Fibroblast of lung (primary cell): ENCODE data around the gene ARHGEF40. TPM values are rescaled to one million over a fixed set of nuclear protein-coding genes. Genes with fewer than 3 reads are reported as not detected.

Source experiments
- DNase-seq, 2 donors: peaks; one replicate each; pipeline versions ENCODE4 v3.0.0 to v3.0.0-alpha.2; 2010; ENCODE audit warnings: low read depth in 2 of 2
- H2AFZ ChIP-seq: 2 replicates; pipeline ENCODE4 v1.5.1; 2012; ENCODE audit warnings: low read length, control low read depth, inconsistent platforms
- H3K27ac ChIP-seq: 2 replicates; pipeline ENCODE4 v1.5.1; 2011; ENCODE audit warnings: low read length, control low read depth; ENCODE audit not compliant: insufficient read depth
- H3K27me3 ChIP-seq: 2 replicates; pipeline ENCODE4 v1.5.1; 2011; ENCODE audit warnings: mild to moderate bottlenecking, low read length; ENCODE audit not compliant: control insufficient read depth, insufficient read depth
- H3K36me3 ChIP-seq: 2 replicates; pipeline ENCODE4 v1.5.1; 2011; ENCODE audit warnings: low read length; ENCODE audit not compliant: control insufficient read depth, insufficient read depth
- H3K4me1 ChIP-seq: 2 replicates; pipeline ENCODE4 v1.5.1; 2011; ENCODE audit warnings: low read length; ENCODE audit not compliant: control insufficient read depth, insufficient read depth; ENCODE audit errors: extremely low read depth
- H3K4me2 ChIP-seq: 2 replicates; pipeline ENCODE4 v1.5.1; 2011; ENCODE audit warnings: low read length, control low read depth; ENCODE audit not compliant: insufficient read depth; ENCODE audit errors: extremely low read depth
- H3K4me3 ChIP-seq, 4 experiments: fragments of 200-600 bp in 1 of 4; sonication (generic) in 1 of 4; replicated peaks in 1 of 4; 2 replicates each; pipeline ENCODE4 v1.5.1; 2011 to 2016; ENCODE audit warnings: low read length in 4 of 4, low read depth in 3 of 4, mild to moderate bottlenecking in 3 of 4, control low read depth in 2 of 4, inconsistent platforms in 1 of 4, mixed read lengths in 1 of 4; ENCODE audit not compliant: insufficient read depth in 1 of 4; ENCODE audit errors: control extremely low read depth in 1 of 4
- H3K79me2 ChIP-seq: 2 replicates; pipeline ENCODE4 v1.5.1; 2012; ENCODE audit warnings: mild to moderate bottlenecking, low read length, inconsistent platforms; ENCODE audit not compliant: control insufficient read depth, insufficient read depth
- H3K9ac ChIP-seq: 2 replicates; pipeline ENCODE4 v1.5.1; 2011; ENCODE audit warnings: mild to moderate bottlenecking, low read length, control low read depth; ENCODE audit not compliant: insufficient read depth
- H3K9me3 ChIP-seq: 2 replicates; pipeline ENCODE4 v1.5.1; 2012; ENCODE audit warnings: low read depth, low read length; ENCODE audit not compliant: control insufficient read depth, insufficient read depth
- H4K20me1 ChIP-seq: 2 replicates; pipeline ENCODE4 v1.5.1; 2011; ENCODE audit warnings: low read length; ENCODE audit not compliant: control insufficient read depth, insufficient read depth; ENCODE audit errors: extremely low read depth
- CTCF ChIP-seq, 2 donors: IDR thresholded peaks in 1 of 2; conservative IDR thresholded peaks in 1 of 2; 1 replicate in 1 of 2; 2 replicates in 1 of 2; pipeline ENCODE4 v1.5.1; 2011 to 2012; ENCODE audit warnings: low read length in 2 of 2, control low read depth in 1 of 2, inconsistent platforms in 1 of 2, low read depth in 1 of 2, mild to moderate bottlenecking in 1 of 2
- EZH2 ChIP-seq: IDR thresholded peaks from 2 replicates; pipeline ENCODE4 v1.5.1; 2012; ENCODE audit warnings: low read length, control low read depth, mild to moderate bottlenecking; ENCODE audit errors: missing control alignments
- polyA plus RNA-seq, 2 donors: library from polyadenylated mRNA; depleted of rRNA in 1 of 2; stranded (reverse) in 1 of 2; unstranded in 1 of 2; fragments of >200 nt; gene quantifications; 2 replicates each; pipeline ENCODE4 v1.2.1, GENCODE V29; 2011 to 2012; ENCODE audit warnings: missing spikeins in 1 of 2
- total RNA-seq: library from RNA; depleted of rRNA; stranded (reverse); fragments of >200 nt; gene quantifications from 2 replicates; pipeline ENCODE4 v1.2.1, GENCODE V29; 2014

The ARHGEF40 gene
- total and polyA plus RNA-seq, 2 donors (not counting 1 experiment from before 2014, with no cell fraction given): 18.2 to 23.6 TPM

GRCh38 chr14:21108791-21109190 lies 38.7 kb downstream of the ARHGEF40 start:
- Histone ChIP-seq H2AFZ (no peak overlapping the region), H3K79me2 (no peaks in the 10 kb centered on the region), H4K20me1 (no peaks in the 10 kb centered on the region), H3K4me3 (no peak overlapping the region), H3K27ac (no peak overlapping the region), H3K9me3 (no peaks in the 10 kb centered on the region), H3K4me2 (no peak overlapping the region), H3K36me3 (no peaks in the 10 kb centered on the region), H3K27me3 (peaks cover 7% of the 10 kb centered on the region), H3K4me1 (peaks cover 12% of the 10 kb centered on the region), H3K9ac (no peak overlapping the region)
- TF ChIP-seq CTCF (conservative IDR thresholded peaks at IDR 0.05 in 1 of 2, IDR thresholded peaks at IDR 0.05 in 1 of 2; ENCODE audit: low read depth in 1 of 2, low read length in 2 of 2) (no peak), EZH2 (no peak)
- no peak for DNase-seq

GRCh38 chr14:21109377-21110138 lies 39.5 kb downstream of the ARHGEF40 start:
- Histone ChIP-seq H3K79me2 (no peaks in the 10 kb centered on the region), H3K4me1 (peaks cover 9% of the 10 kb centered on the region), H3K4me2 (no peak overlapping the region), H4K20me1 (no peaks in the 10 kb centered on the region), H3K9me3 (no peaks in the 10 kb centered on the region), H3K4me3 (no peak overlapping the region), H3K27me3 (peaks cover 7% of the 10 kb centered on the region), H3K9ac (no peak overlapping the region), H3K36me3 (no peaks in the 10 kb centered on the region), H2AFZ (no peak overlapping the region), H3K27ac (no peak overlapping the region)
- TF ChIP-seq EZH2: no peak
- TF ChIP-seq CTCF (conservative IDR thresholded peaks at IDR 0.05 in 1 of 2, IDR thresholded peaks at IDR 0.05 in 1 of 2; ENCODE audit: low read depth in 1 of 2, low read length in 2 of 2): no peak
- no peak for DNase-seq

- H4K20me1 ChIP-seq: no peaks in the 10 kb centered on the region
- no peaks in the 10 kb centered on the region for H3K79me2 ChIP-seq
- TF ChIP-seq EZH2 (no peak), CTCF (conservative IDR thresholded peaks at IDR 0.05 in 1 of 2, IDR thresholded peaks at IDR 0.05 in 1 of 2; ENCODE audit: low read depth in 1 of 2, low read length in 2 of 2) (no peak)
- no peak overlapping the region for H3K9ac ChIP-seq
- no peaks in the 10 kb centered on the region for H3K4me1 ChIP-seq
- H3K27me3 ChIP-seq: peaks cover 7% of the 10 kb centered on the region
- no peak overlapping the region for H3K4me2 ChIP-seq
- no peak overlapping the region for H3K4me3 ChIP-seq
- no peak overlapping the region for H2AFZ ChIP-seq
- H3K9me3 ChIP-seq: no peaks in the 10 kb centered on the region
- H3K27ac ChIP-seq: no peak overlapping the region
- no peak for DNase-seq
- no peaks in the 10 kb centered on the region for H3K36me3 ChIP-seq
Observed at GRCh38 chr14:21112255-21112654, 42.2 kb downstream of the ARHGEF40 start.
